A549 (cell line): ENCODE data around the gene MGAT5B. TPM values are rescaled to one million over a fixed set of nuclear protein-coding genes. Genes with fewer than 3 reads are reported as not detected.
A peak's percentile ranks its signal among the peaks of the same experiment; 100 is the strongest.

Source experiments
- ATAC-seq, 2 experiments: fragments of 200-7000 bp in 1 of 2; fragments of >200 bp in 1 of 2; cut with Nextera tagmentation in 1 of 2; cut with Tn5 transposase in 1 of 2; 3 replicates each; pipeline versions ENCODE4 v1.8.0 to v1.9.1; 2018 to 2020; ENCODE audit warnings: mild to moderate bottlenecking in 1 of 2, moderate library complexity in 1 of 2
- CTCF ChIA-PET: fragments of 300-600 bp; sonication (Branson Sonifier 250); formaldehyde crosslinking; extraction: SDS; loops from one replicate; lab custom pipeline; 2021; ENCODE audit warnings: antibody characterized with exemption, inconsistent platforms; lab: Yijun Ruan, JAX
- POLR2A ChIA-PET: fragments of 350-600 bp; formaldehyde crosslinking; extraction: SDS; loops from one replicate; lab custom pipeline; 2021; ENCODE audit warnings: antibody characterized with exemption, inconsistent platforms; lab: Yijun Ruan, JAX
- DNase-seq, 2 experiments: peaks; one replicate each; pipeline versions ENCODE4 v3.0.0 to v3.0.0-alpha.2; 2011 to 2016; ENCODE audit warnings: low read depth in 1 of 2, low spot score in 1 of 2
- FAIRE-seq: peaks from 2 replicates; lab custom pipeline; 2011; peaks lifted over from hg19 to GRCh38; lab: Jason Lieb, UNC
- H3K27ac ChIP-seq, 2 experiments: fragments of >200 bp; sonication (Bioruptor Twin); formaldehyde crosslinking; 3 replicates each; pipeline ENCODE4 v1.5.1; 2016 to 2017
- H3K4me1 ChIP-seq: fragments of >200 bp; sonication (Bioruptor Twin); formaldehyde crosslinking; 3 replicates; pipeline ENCODE4 v1.6.1; 2016
- H3K4me2 ChIP-seq: fragments of >200 bp; sonication (Bioruptor Twin); formaldehyde crosslinking; 3 replicates; pipeline ENCODE4 v1.6.1; 2016
- H3K4me3 ChIP-seq: fragments of >200 bp; sonication (Bioruptor Twin); formaldehyde crosslinking; 3 replicates; pipeline ENCODE4 v1.5.1; 2016
- H3K9me3 ChIP-seq: fragments of >200 bp; sonication (Bioruptor Twin); formaldehyde crosslinking; 3 replicates; pipeline ENCODE4 v1.6.1; 2016
- BHLHE40 ChIP-seq: IDR thresholded peaks from 2 replicates; pipeline ENCODE4 v1.6.1; 2012; ENCODE audit warnings: low read depth, low read length, inconsistent platforms
- CBX2 ChIP-seq: fragments of 200-600 bp; sonication (generic); IDR thresholded peaks from 2 replicates; pipeline ENCODE4 v1.6.1; 2016; ENCODE audit warnings: low read depth, mild to moderate bottlenecking, borderline replicate concordance
- CEBPB ChIP-seq, 2 experiments: fragments of >200 bp in 1 of 2; sonication (Bioruptor Twin) in 1 of 2; formaldehyde crosslinking in 1 of 2; IDR thresholded peaks; 2 replicates each; pipeline ENCODE4 v1.6.1; 2012 to 2016
- CHD2 ChIP-seq: fragments of 150-350 bp; IDR thresholded peaks from 2 replicates; pipeline ENCODE4 v1.6.1; 2014; ENCODE audit warnings: low read length; ENCODE audit not compliant: partially characterized antibody
- CHD4 ChIP-seq: fragments of 200-600 bp; sonication (generic); IDR thresholded peaks from 2 replicates; pipeline ENCODE4 v1.6.1; 2016; ENCODE audit warnings: antibody characterized with exemption, mild to moderate bottlenecking, borderline replicate concordance
- FOSB ChIP-seq: fragments of 250-450 bp; sonication (Bioruptor Pico); IDR thresholded peaks from 2 replicates; pipeline ENCODE4 v1.5.0; 2020; ENCODE audit warnings: mild to moderate bottlenecking, moderate library complexity
- HEYL ChIP-seq: fragments of 250-450 bp; sonication (Bioruptor Pico); IDR thresholded peaks from 2 replicates; pipeline ENCODE4 v1.8.0; 2021; ENCODE audit warnings: mild to moderate bottlenecking, moderate library complexity
- HOXB5 ChIP-seq: fragments of 250-450 bp; sonication (Bioruptor Pico); IDR thresholded peaks from 2 replicates; pipeline ENCODE4 v1.5.0; 2020; ENCODE audit warnings: mild to moderate bottlenecking, moderate library complexity
- JUNB ChIP-seq: fragments of >200 bp; sonication (Bioruptor Twin); formaldehyde crosslinking; IDR thresholded peaks from 2 replicates; pipeline ENCODE4 v1.6.1; 2016
- KDM1A ChIP-seq: fragments of 200-600 bp; sonication (generic); IDR thresholded peaks from 2 replicates; pipeline ENCODE4 v1.6.1; 2016; ENCODE audit warnings: low read depth, mild to moderate bottlenecking
- MAZ ChIP-seq: fragments of 150-350 bp; IDR thresholded peaks from 2 replicates; pipeline ENCODE4 v1.6.1; 2014; ENCODE audit warnings: antibody characterized with exemption, low read depth, low read length, borderline replicate concordance
- MYC ChIP-seq: IDR thresholded peaks from 2 replicates; pipeline ENCODE4 v1.6.1; 2012; ENCODE audit warnings: mild to moderate bottlenecking, inconsistent platforms, low read length, improper control_type of control experiment, borderline replicate concordance
- NFE2L2 ChIP-seq: fragments of 150-350 bp; conservative IDR thresholded peaks from 2 replicates; pipeline ENCODE4 v1.6.1; 2014; ENCODE audit warnings: low read length
- PHF8 ChIP-seq: fragments of 200-600 bp; sonication (generic); IDR thresholded peaks from 2 replicates; pipeline ENCODE4 v1.6.1; 2016; ENCODE audit warnings: low read depth, mild to moderate bottlenecking, antibody characterized with exemption, moderate library complexity, borderline replicate concordance
- POLR2A ChIP-seq: IDR thresholded peaks from 2 replicates; pipeline ENCODE4 v1.6.1; 2012; ENCODE audit warnings: mild to moderate bottlenecking, low read length
- RARB ChIP-seq: fragments of 250-450 bp; sonication (Bioruptor Pico); IDR thresholded peaks from 2 replicates; pipeline ENCODE4 v1.8.0; 2021; ENCODE audit warnings: mild to moderate bottlenecking, moderate library complexity
- RFX5 ChIP-seq: fragments of 450-650 bp; IDR thresholded peaks from 2 replicates; pipeline ENCODE4 v1.7.1; 2014; ENCODE audit warnings: antibody characterized with exemption, mild to moderate bottlenecking, moderate library complexity
- RNF2 ChIP-seq: fragments of 200-600 bp; sonication (generic); IDR thresholded peaks from 2 replicates; pipeline ENCODE4 v1.6.1; 2016; ENCODE audit warnings: low read depth, mild to moderate bottlenecking, antibody characterized with exemption, moderate library complexity, borderline replicate concordance
- TFCP2L1 ChIP-seq: fragments of 250-450 bp; sonication (Bioruptor Pico); IDR thresholded peaks from 2 replicates; pipeline ENCODE4 v1.5.0; 2021; ENCODE audit warnings: mild to moderate bottlenecking
- WGBS: methylation state at CpG from one replicate; pipeline ENCODE4 v1.1.6; 2017; ENCODE audit errors: missing lambda C conversion rate; 5-methylcytosine and 5-hydroxymethylcytosine counted together
- polyA plus RNA-seq, 4 experiments: library from polyadenylated mRNA; depleted of rRNA in 3 of 4; stranded (reverse); fragments of >200 nt; fragmentation: RNase III in 1 of 4; extraction: RNeasy Plus Mini Kit Qiagen cat#74134 plus additional on column Dnase treatment in 1 of 4; gene quantifications; 2 replicates in 3 of 4; 3 replicates in 1 of 4; pipeline ENCODE4 v1.2.3, GENCODE V29; 2011 to 2017
- TF ChIP-seq, protein P1 (sequence below): fragments of >200 bp; sonication (Bioruptor Twin); formaldehyde crosslinking; IDR thresholded peaks from 2 replicates; pipeline ENCODE4 v1.6.1; 2016
- TF ChIP-seq, protein P2 (sequence below): fragments of 250-450 bp; sonication (Bioruptor Pico); IDR thresholded peaks from 2 replicates; pipeline ENCODE4 v1.5.0; 2021; ENCODE audit warnings: mild to moderate bottlenecking, moderate library complexity, borderline replicate concordance
- TF ChIP-seq, protein P3 (sequence below): fragments of 200-600 bp; sonication (generic); IDR thresholded peaks from 2 replicates; pipeline ENCODE4 v1.6.1; 2016; ENCODE audit warnings: antibody characterized with exemption, mild to moderate bottlenecking, moderate library complexity
- TF ChIP-seq, protein P4 (sequence below): IDR thresholded peaks from 2 replicates; pipeline ENCODE4 v1.6.1; 2012
- TF ChIP-seq, protein P5 (sequence below): IDR thresholded peaks from 2 replicates; pipeline ENCODE4 v1.6.1; 2012; ENCODE audit warnings: low read depth, borderline replicate concordance

The MGAT5B gene
- polyA plus RNA-seq, 2 of the 4 experiments (the other 2 are of a cell fraction) = 7.6 to 22.8 TPM

DNA sequence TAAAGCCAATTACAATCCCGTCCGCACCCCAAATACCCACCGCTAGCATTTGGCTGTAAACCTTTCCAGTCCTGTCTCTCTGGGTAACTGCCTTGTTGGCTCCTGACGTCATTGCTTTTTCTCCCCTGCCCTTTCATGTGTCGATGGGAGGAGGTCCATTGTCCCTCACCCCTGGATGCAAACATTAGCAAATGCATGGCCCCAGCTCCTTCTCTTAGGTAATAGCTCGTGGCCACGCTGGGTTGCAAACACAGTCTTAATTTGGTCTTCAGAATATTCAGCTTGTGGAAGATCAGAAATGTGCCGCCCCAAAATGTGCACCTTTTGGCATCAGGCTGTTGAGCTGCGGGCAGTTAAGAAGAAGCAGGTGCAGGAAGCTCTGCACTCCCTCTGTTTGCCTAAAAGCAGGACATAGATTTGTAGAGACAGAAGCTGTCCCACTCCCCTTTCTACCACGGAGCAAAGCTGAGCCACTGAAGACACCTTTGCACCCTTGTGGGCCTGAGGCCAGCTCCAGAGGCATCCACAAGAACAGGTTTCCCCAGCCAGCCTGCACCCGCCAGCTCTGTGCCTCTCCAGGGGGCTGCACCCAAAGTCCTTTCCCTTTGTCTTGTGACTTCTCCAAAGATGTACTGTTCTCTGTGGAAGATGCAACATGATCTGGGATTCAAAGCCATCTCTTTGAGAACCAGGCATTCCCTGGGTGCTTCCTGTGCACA, 127.3 kb downstream of the MGAT5B start:
- no peak for ATAC-seq
- FAIRE-seq = no peak
- TF ChIP-seq TFCP2L1 = no peak
- TF ChIP-seq POLR2A = no peak
- no peak for TF ChIP-seq CHD2
- TF ChIP-seq, protein P1, sequence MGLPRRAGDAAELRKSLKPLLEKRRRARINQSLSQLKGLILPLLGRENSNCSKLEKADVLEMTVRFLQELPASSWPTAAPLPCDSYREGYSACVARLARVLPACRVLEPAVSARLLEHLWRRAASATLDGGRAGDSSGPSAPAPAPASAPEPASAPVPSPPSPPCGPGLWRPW = no peak
- no peak for TF ChIP-seq MAZ
- TF ChIP-seq, protein P2, sequence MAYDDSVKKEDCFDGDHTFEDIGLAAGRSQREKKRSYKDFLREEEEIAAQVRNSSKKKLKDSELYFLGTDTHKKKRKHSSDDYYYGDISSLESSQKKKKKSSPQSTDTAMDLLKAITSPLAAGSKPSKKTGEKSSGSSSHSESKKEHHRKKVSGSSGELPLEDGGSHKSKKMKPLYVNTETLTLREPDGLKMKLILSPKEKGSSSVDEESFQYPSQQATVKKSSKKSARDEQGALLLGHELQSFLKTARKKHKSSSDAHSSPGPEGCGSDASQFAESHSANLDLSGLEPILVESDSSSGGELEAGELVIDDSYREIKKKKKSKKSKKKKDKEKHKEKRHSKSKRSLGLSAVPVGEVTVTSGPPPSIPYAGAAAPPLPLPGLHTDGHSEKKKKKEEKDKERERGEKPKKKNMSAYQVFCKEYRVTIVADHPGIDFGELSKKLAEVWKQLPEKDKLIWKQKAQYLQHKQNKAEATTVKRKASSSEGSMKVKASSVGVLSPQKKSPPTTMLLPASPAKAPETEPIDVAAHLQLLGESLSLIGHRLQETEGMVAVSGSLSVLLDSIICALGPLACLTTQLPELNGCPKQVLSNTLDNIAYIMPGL = no peak
- no peak for TF ChIP-seq RFX5
- no peak for TF ChIP-seq RARB
- TF ChIP-seq, protein P3, sequence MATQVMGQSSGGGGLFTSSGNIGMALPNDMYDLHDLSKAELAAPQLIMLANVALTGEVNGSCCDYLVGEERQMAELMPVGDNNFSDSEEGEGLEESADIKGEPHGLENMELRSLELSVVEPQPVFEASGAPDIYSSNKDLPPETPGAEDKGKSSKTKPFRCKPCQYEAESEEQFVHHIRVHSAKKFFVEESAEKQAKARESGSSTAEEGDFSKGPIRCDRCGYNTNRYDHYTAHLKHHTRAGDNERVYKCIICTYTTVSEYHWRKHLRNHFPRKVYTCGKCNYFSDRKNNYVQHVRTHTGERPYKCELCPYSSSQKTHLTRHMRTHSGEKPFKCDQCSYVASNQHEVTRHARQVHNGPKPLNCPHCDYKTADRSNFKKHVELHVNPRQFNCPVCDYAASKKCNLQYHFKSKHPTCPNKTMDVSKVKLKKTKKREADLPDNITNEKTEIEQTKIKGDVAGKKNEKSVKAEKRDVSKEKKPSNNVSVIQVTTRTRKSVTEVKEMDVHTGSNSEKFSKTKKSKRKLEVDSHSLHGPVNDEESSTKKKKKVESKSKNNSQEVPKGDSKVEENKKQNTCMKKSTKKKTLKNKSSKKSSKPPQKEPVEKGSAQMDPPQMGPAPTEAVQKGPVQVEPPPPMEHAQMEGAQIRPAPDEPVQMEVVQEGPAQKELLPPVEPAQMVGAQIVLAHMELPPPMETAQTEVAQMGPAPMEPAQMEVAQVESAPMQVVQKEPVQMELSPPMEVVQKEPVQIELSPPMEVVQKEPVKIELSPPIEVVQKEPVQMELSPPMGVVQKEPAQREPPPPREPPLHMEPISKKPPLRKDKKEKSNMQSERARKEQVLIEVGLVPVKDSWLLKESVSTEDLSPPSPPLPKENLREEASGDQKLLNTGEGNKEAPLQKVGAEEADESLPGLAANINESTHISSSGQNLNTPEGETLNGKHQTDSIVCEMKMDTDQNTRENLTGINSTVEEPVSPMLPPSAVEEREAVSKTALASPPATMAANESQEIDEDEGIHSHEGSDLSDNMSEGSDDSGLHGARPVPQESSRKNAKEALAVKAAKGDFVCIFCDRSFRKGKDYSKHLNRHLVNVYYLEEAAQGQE = no peak
- TF ChIP-seq RNF2 = no peak
- no peak for TF ChIP-seq HEYL (CRISPR knock-in tag)
- TF ChIP-seq BHLHE40 = no peak
- no peak for TF ChIP-seq FOSB (CRISPR knock-in tag)
- TF ChIP-seq, protein P4, sequence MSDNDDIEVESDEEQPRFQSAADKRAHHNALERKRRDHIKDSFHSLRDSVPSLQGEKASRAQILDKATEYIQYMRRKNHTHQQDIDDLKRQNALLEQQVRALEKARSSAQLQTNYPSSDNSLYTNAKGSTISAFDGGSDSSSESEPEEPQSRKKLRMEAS = no peak
- TF ChIP-seq CBX2 = no peak
- no peak for TF ChIP-seq HOXB5

DNA sequence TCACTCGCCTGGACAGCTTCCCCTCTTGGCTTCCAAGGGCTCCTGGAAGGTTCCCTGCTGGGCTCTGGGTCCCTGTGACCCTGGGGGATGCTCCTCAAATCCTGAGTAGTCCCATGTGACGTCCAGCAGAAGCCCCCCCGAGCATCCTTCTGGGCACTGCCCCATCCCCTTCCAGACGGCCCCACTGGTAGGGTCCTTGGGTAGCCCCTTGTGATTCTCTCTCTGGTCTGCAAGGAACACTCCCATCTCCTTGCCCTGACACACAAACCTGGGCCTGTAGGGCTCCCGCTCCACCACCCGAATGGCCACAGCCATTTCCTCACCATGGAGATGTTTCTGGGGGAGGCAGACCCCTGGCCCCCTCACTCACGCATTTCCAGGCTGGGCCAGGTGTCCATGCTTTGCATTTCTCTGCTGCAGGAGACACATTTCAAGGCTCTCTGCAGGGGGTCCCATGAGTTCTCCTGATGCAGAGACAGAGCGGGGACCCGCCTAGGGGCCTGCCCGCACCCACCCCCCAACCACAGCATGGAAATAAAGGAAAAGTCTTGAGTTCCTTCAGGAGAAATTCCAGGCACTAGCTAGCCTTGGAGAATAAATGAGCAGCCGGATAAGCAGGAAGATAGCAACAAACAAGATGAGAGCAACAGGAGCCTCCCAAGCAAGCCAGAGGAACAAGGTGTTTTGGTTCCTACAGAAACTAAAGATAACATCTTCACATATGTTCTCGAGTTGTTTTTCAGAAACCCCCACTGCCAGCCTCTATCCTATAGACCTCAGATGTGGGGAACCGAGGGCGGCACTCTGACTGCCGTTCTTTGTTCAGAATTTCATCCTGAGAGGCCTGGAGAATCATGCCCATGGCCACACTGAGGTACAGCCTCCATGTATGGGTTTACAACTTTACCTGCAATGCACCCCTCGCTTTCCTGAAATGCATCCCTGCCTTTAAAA, 128.8 kb downstream of the MGAT5B start:
- 82% methylated on average over 16 of the region's 16 CpGs for WGBS
- DNase-seq (no peak), FAIRE-seq (no peak), ATAC-seq (no peak)
- CTCF ChIA-PET = interaction anchor here (0.9 to 2.9 kb wide), 3 partner anchors 59 to 129 kb away, joined by 3 to 11 read pairs (median 4); partner anchors contain the start of gene MGAT5B
- TF ChIP-seq MYC (no peak), RARB (no peak), KDM1A (no peak), NFE2L2 (no peak), JUNB (no peak), CEBPB (IDR thresholded peaks at IDR 0.05) (no peak), PHF8 (no peak), CHD4 (no peak)
- TF ChIP-seq, protein P5, sequence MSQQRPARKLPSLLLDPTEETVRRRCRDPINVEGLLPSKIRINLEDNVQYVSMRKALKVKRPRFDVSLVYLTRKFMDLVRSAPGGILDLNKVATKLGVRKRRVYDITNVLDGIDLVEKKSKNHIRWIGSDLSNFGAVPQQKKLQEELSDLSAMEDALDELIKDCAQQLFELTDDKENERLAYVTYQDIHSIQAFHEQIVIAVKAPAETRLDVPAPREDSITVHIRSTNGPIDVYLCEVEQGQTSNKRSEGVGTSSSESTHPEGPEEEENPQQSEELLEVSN = no peak
- POLR2A ChIA-PET = no interaction called here
- Histone ChIP-seq H3K9me3 (no peaks in the 10 kb centered on the region), H3K4me3 (no peak overlapping the region), H3K4me1 (peaks cover 33% of the 10 kb centered on the region), H3K27ac (peak overlapping the region; percentile 37 to 93; a peak in 5 of 6 replicates), H3K4me2 (no peak overlapping the region)

More for the DNA sequence above, 127.3 kb downstream of the MGAT5B start:
- POLR2A ChIA-PET = no interaction called here
- Histone ChIP-seq H3K4me1 (peaks cover 20% of the 10 kb centered on the region), H3K4me2 (no peak overlapping the region), H3K27ac (peak overlapping the region; percentile 27 to 70; a peak in 5 of 6 replicates), H3K9me3 (no peaks in the 10 kb centered on the region), H3K4me3 (no peak overlapping the region)
- CTCF ChIA-PET = interaction anchor here (0.6 to 2.9 kb wide), 7 partner anchors 9 to 532 kb away, joined by 3 to 11 read pairs (median 3); no protein-coding TSS in a partner anchor
- no peak for DNase-seq
- 72% methylated on average over 11 of the region's 11 CpGs for WGBS
